Dermis microvascular lymphatic vessel endothelial cell (primary cell): ENCODE results near the gene PTRHD1. TPM values are rescaled to one million over a fixed set of nuclear protein-coding genes. Genes with fewer than 3 reads are reported as not detected.

Experiments used
- DNase-seq, 2 donors: peaks; one replicate each; pipeline versions ENCODE4 v3.0.0 to v3.0.0-alpha.2; 2010; ENCODE audit warnings: low read depth in 2 of 2
- total RNA-seq: library from RNA; depleted of rRNA; stranded (reverse); fragments of >200 nt; gene quantifications from 2 replicates; pipeline ENCODE4 v1.2.1, GENCODE V29; 2014

Gene PTRHD1
- total RNA-seq, 1 donor from 2014 or later: 36.7 TPM

DNA sequence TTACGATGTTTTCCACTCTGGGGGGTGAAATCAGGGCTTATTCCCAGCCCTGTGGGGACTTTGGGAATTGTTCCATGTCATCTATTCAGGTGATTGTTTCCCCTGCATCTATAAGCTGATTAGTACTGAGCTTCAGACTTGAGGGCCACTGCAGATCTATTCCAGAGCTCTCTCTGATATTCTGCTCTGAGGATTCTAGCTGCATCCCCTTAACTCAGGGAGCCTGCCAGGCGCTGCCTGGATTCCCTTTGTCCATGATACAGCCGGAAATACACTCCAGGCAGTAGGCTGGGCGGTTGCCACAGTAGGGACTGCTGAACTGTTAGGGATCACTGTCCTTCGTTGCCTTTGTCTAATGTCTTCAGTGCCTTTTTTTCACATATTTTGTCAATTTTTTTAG, 31.3 kb downstream of the PTRHD1 start:
- no peak for DNase-seq

DNA sequence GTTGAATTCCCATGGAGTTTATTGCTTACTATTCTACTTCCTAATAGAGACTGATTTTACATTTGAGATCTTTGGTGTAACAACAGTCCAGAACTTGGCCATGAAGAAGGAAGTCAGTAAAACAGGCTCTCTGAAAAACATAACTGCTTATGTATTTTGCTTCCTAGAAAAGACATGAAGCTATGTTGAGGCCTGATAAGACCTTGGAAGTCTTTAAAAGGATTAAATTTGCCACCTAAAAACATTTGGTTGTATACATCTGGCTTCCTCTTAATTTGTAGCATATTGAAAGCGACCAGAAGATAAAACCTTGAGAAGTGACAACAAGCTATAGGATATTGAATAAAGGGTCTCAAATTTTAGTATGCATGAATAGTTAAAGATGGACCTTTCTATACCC, 36.4 kb downstream of the PTRHD1 start:
- no peak for DNase-seq

DNA sequence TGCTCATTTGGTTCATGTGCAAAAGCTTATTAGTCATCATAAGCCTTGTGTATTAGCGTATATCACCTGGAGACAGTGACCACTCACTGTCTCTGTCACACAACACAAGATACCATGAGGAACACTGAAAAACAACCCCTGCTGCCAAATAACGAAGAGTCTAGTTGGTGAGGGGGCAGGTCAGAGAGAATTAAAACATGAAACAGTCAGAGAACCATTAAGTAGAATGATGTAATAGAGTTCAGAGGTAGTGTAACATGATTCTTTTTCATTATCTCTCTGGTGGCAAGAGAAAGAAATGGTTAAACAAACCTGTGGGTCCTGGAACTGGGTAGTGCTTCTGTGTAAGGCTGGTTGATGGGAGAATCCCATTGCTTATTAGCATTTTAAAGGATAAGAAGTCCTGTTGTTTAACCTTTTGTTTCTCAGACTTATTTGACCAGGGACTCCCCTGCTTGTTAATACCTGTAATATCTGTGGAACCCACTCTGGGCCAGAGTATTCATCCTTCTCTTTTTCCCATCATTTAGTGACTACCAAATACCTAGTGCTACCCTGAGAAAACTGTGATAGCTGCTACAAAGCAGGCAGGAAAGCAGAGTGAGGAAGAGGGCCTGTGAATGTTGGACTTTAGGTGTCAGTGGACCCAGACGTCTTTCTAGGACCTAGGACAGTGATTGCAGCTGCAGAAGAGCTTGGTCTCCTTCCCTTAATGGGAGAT, 38.0 kb downstream of the PTRHD1 start:
- DNase-seq: no peak

DNA sequence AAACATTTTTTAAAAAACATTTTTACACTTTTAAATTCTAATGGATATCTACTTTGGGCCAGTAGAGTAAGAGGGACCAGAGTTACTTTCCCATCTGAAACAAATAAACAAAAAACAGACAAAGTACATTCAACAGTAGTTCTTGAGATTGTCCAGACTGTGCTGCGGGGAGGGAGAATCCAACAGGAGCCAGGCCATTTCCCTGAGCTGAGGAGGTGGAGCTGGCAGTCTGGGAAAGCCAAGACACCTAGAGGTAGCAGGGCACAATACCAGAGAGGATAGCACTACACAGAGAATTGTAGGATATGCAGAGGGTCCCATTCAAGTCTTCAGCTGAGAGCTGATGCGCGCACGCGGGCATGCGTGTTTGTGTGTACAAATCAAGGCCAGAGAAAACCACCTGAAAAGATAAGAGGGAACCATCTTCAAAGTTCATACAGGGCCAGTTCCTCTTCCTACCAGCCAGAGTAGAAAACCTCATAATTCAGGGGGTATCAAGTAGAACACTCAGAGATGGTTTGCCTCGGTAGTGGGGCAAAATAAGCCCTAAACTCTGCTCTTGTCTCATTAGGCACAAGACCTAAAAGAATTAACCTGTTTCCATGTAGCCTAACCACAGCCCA, 44.0 kb downstream of the PTRHD1 start:
- no peak for DNase-seq

DNA sequence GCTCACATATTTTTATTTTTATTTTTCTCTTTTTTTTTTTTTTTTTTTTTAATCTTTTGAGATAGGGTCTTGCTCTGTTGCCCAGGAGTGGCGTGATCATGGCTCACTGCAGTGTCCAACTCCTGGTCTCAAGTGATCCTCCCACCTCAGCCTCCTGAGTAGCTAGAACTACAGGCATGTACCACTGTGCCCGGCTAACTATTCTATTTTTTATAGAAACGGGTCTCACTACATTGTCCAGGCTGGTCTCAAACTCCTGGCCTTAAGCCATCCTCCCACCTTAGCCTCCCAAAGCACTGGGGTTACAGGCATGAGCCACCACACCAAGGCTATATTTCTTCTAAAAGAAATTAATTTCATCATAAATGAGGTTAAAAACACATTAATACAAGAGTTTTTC, 45.9 kb downstream of the PTRHD1 start:
- no peak for DNase-seq

DNA sequence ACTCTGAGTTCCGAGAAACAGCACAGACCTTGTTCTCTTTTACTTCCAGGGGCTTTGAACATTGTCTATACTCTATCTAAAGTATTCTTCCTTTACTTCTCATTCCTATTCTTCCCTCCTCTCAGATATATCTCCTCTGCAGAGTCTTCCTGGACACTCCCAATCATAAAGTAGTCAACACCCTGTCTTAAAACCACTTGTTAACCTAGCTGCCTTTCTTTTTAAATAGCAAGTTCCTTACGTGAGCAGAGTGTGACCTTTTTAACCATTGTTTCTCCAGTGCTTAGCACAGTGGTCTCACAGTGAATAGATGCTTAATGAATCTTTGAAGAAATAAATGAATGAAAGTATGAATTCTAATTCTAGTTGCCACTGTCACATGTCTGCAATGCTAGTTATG, 47.4 kb downstream of the PTRHD1 start:
- no peak for DNase-seq

DNA sequence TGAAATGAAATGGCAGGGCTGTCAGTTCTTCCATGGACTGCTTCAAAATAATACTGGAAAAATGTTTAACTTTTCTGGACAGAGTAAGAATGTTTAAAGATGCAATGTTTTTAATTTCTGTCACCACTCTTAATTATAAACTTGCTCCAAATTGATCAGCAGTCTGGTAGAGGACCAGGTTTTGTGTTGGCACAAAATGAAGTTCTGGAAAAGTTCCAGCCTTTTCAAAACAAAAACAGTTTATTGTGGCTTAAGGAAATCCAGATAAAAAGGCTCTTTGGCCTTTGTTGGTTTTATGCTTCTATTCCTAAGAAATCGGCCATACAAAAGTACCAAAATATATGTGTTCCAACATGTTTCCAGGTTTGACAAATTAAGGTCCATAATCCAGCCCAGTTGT, 48.8 kb downstream of the PTRHD1 start:
- no peak for DNase-seq

DNA sequence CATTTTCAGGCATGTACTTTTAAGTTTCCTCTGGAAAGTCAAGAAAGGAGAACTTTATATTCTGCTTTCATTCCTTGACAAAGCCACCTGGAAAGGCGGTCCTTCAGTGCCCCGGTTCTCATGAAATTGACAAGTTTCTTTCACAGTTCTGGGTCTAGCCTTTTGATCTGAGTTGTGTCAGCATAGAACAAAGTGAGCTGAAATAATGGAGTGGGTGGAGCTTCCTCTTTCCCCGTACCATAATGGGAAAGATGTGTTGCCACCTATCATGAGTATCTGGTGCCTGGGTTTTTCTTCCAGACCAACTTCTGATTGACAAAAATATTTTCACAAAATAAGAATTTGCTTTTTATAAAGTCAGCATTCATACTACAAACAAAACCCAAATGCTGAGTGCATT, 49.3 kb downstream of the PTRHD1 start:
- peak in 1 of 2 donors; percentile 11 for DNase-seq

DNA sequence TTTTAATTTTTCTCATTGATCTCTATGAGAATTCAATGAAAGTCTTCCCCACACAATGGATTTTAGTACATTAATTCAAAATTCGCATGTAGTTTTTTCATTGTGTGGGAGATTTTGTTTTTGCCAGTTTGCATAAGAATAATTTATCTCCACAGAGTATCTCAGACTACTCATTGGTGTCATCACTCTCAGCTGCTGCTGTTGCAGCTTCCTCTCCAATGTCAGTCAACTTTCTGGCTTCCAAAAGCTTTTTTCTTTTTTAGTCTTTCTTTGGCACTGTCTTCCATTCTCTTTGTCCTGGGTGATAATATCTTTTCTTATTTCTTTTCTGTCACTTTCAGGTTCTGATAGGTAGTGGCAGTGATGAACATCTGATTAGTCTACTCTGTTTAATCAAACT, 50.5 kb downstream of the PTRHD1 start:
- no peak for DNase-seq

DNA sequence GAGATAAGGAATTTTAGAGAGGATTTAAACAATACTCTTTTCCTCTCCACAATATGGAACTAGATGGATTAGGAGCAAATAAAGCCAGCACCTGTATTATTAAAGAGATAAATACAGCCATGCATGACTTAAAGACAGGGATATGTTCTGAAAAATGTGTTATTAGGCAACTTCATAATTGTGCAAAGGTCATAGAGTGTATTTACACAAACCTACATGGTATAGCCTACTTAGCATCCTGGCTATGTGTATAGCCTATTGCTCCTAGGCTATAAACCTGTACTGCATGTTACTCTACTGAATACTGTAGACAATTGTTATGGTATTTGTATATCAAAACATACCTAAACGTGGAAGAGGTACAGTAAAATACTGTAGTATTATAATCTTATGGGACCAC, 53.0 kb downstream of the PTRHD1 start:
- DNase-seq: no peak

Other genes with a start within 250 kb of the PTRHD1 start
- 9.2 and 12.5 TPM in 2 replicates for gene CENPO, start within 50 bp of the PTRHD1 start, total RNA-seq
- gene ADCY3, start 126.8 kb upstream of the PTRHD1 start, total RNA-seq: 19.2 and 24.5 TPM in 2 replicates
- gene DNAJC27, start 178.6 kb upstream of the PTRHD1 start, total RNA-seq: 1.0 and 1.5 TPM in 2 replicates
- gene EFR3B, start 248.7 kb upstream of the PTRHD1 start, total RNA-seq: 0.39 and 0.51 TPM in 2 replicates